SJCRH30 (cell line): ENCODE results near the gene TTC39B. TPM values are rescaled to one million over a fixed set of nuclear protein-coding genes. Genes with fewer than 3 reads are reported as not detected.
"Not testable (repeated sequence)": the region's sequence is repeated elsewhere in the genome, so short reads cannot be mapped to it uniquely, and the experiment has no call there.

Experiments used
- DNase-seq, 2 experiments: peaks; one replicate each; pipeline ENCODE4 v3.0.0-alpha.2; 2015 to 2020
- H3K27ac ChIP-seq: fragments of 250-450 bp; sonication (Bioruptor Pico); 2 replicates; pipeline ENCODE4 v1.5.1; 2020; ENCODE audit warnings: mild to moderate bottlenecking, moderate library complexity
- H3K27me3 ChIP-seq: fragments of 250-450 bp; sonication (Bioruptor Pico); 2 replicates; pipeline ENCODE4 v1.5.1; 2020; ENCODE audit warnings: mild to moderate bottlenecking, moderate library complexity
- H3K36me3 ChIP-seq: fragments of 250-450 bp; sonication (Bioruptor Pico); 2 replicates; pipeline ENCODE4 v1.5.1; 2020; ENCODE audit warnings: mild to moderate bottlenecking, moderate library complexity
- H3K4me1 ChIP-seq: fragments of 250-450 bp; sonication (Bioruptor Pico); 2 replicates; pipeline ENCODE4 v1.5.1; 2020; ENCODE audit warnings: mild to moderate bottlenecking, moderate library complexity
- H3K4me3 ChIP-seq: fragments of 250-450 bp; sonication (Bioruptor Pico); 2 replicates; pipeline ENCODE4 v1.5.1; 2020; ENCODE audit warnings: mild to moderate bottlenecking, moderate library complexity
- H3K9me3 ChIP-seq: fragments of 250-450 bp; sonication (Bioruptor Pico); replicated peaks from 2 replicates; pipeline ENCODE4 v1.5.1; 2020; ENCODE audit warnings: mild to moderate bottlenecking, moderate library complexity
- total RNA-seq: library from RNA; depleted of rRNA; stranded (reverse); fragments of >200 nt; shearing (Covaris generic); gene quantifications from 2 replicates; pipeline ENCODE4 v1.2.3, GENCODE V29; 2014; rRNA removed

TTC39B gene
- 2.2 and 2.4 TPM in 2 replicates for total RNA-seq

- no peaks in the 10 kb centered on the region for H3K36me3 ChIP-seq
- H3K27me3 ChIP-seq = no peaks in the 10 kb centered on the region
- H3K4me1 ChIP-seq = no peaks in the 10 kb centered on the region
- H3K9me3 ChIP-seq = no peaks in the 10 kb centered on the region
- DNase-seq = peak; percentile 88 to 89
- peak within 1 kb of the TSS; percentile 30; the same call in 1 of the 2 replicates for H3K27ac ChIP-seq
- peak within 1 kb of the TSS; percentile 79 for H3K4me3 ChIP-seq
Observed at GRCh38 chr9:15306757-15307522, at the start of gene TTC39B. TTC39B (minus strand) TSS chr9:15307216; CDS start chr9:15307125, 91 bp downstream.

GRCh38 chr9:15355669-15356068 is 48.7 kb upstream of the TTC39B start:
- Histone ChIP-seq H3K4me3 (no peak overlapping the region), H3K27ac (no peak overlapping the region), H3K36me3 (no peaks in the 10 kb centered on the region), H3K9me3 (no peaks in the 10 kb centered on the region), H3K4me1 (no peaks in the 10 kb centered on the region), H3K27me3 (no peaks in the 10 kb centered on the region)
- no peak for DNase-seq

- DNase-seq = no peak
- Histone ChIP-seq H3K36me3 (no peaks in the 10 kb centered on the region), H3K4me3 (no peak overlapping the region), H3K27ac (no peak overlapping the region), H3K9me3 (no peaks in the 10 kb centered on the region), H3K27me3 (no peaks in the 10 kb centered on the region), H3K4me1 (no peaks in the 10 kb centered on the region)
Observed at GRCh38 chr9:15354713-15355112, 47.7 kb upstream of the TTC39B start.

GRCh38 chr9:15353892-15354291 is 46.9 kb upstream of the TTC39B start:
- no peaks in the 10 kb centered on the region for H3K36me3 ChIP-seq
- DNase-seq = no peak
- H3K27me3 ChIP-seq = no peaks in the 10 kb centered on the region
- no peak overlapping the region for H3K27ac ChIP-seq
- H3K9me3 ChIP-seq = no peaks in the 10 kb centered on the region
- H3K4me3 ChIP-seq = no peak overlapping the region
- H3K4me1 ChIP-seq = no peaks in the 10 kb centered on the region

- no peak overlapping the region for H3K27ac ChIP-seq
- no peak overlapping the region for H3K4me3 ChIP-seq
- H3K36me3 ChIP-seq = no peaks in the 10 kb centered on the region
- no peak for DNase-seq
- H3K9me3 ChIP-seq = no peaks in the 10 kb centered on the region
- no peaks in the 10 kb centered on the region for H3K27me3 ChIP-seq
- H3K4me1 ChIP-seq = no peaks in the 10 kb centered on the region
Observed at GRCh38 chr9:15352306-15352705, 45.3 kb upstream of the TTC39B start.

- DNase-seq = peak in 1 of 2 experiments; percentile 11
- no peaks in the 10 kb centered on the region for H3K27me3 ChIP-seq
- H3K4me3 ChIP-seq = no peak overlapping the region
- H3K4me1 ChIP-seq = no peaks in the 10 kb centered on the region
- no peaks in the 10 kb centered on the region for H3K9me3 ChIP-seq
- no peak overlapping the region for H3K27ac ChIP-seq
- no peaks in the 10 kb centered on the region for H3K36me3 ChIP-seq
Observed at GRCh38 chr9:15349892-15350761, 43.1 kb upstream of the TTC39B start.

- Histone ChIP-seq H3K9me3 (no peaks in the 10 kb centered on the region), H3K27ac (no peak overlapping the region), H3K27me3 (no peaks in the 10 kb centered on the region), H3K4me1 (no peaks in the 10 kb centered on the region), H3K4me3 (no peak overlapping the region), H3K36me3 (no peaks in the 10 kb centered on the region)
- DNase-seq = no peak
Observed at GRCh38 chr9:15346837-15347236, 39.8 kb upstream of the TTC39B start.

GRCh38 chr9:15344191-15344590 is 37.2 kb upstream of the TTC39B start:
- Histone ChIP-seq H3K4me3 (no peak overlapping the region), H3K36me3 (no peaks in the 10 kb centered on the region), H3K27me3 (no peaks in the 10 kb centered on the region), H3K9me3 (no peaks in the 10 kb centered on the region), H3K4me1 (no peaks in the 10 kb centered on the region), H3K27ac (no peak overlapping the region)
- DNase-seq = no peak

- Histone ChIP-seq H3K36me3 (no peaks in the 10 kb centered on the region), H3K4me3 (no peak overlapping the region), H3K27me3 (no peaks in the 10 kb centered on the region), H3K27ac (no peak overlapping the region), H3K9me3 (no peaks in the 10 kb centered on the region), H3K4me1 (no peaks in the 10 kb centered on the region)
- no peak for DNase-seq
Observed at GRCh38 chr9:15333376-15333881, 26.4 kb upstream of the TTC39B start.

GRCh38 chr9:15332939-15333338 is 25.9 kb upstream of the TTC39B start:
- Histone ChIP-seq H3K27ac (no peak overlapping the region), H3K9me3 (no peaks in the 10 kb centered on the region), H3K4me3 (no peak overlapping the region), H3K4me1 (no peaks in the 10 kb centered on the region), H3K27me3 (no peaks in the 10 kb centered on the region), H3K36me3 (no peaks in the 10 kb centered on the region)
- DNase-seq = no peak

GRCh38 chr9:15329539-15330109 is 22.6 kb upstream of the TTC39B start:
- no peaks in the 10 kb centered on the region for H3K4me1 ChIP-seq
- no peak overlapping the region for H3K4me3 ChIP-seq
- no peaks in the 10 kb centered on the region for H3K27me3 ChIP-seq
- no peaks in the 10 kb centered on the region for H3K9me3 ChIP-seq
- no peak overlapping the region for H3K27ac ChIP-seq
- no peak for DNase-seq
- no peaks in the 10 kb centered on the region for H3K36me3 ChIP-seq

- DNase-seq = no peak
- Histone ChIP-seq H3K4me3 (no peak overlapping the region), H3K9me3 (no peaks in the 10 kb centered on the region), H3K36me3 (no peaks in the 10 kb centered on the region), H3K27me3 (no peaks in the 10 kb centered on the region), H3K4me1 (no peaks in the 10 kb centered on the region), H3K27ac (no peak overlapping the region)
Observed at GRCh38 chr9:15328946-15329345, 21.9 kb upstream of the TTC39B start.

GRCh38 chr9:15322695-15323094 is 15.7 kb upstream of the TTC39B start:
- not testable (repeated sequence) for H3K27ac ChIP-seq, H3K27me3 ChIP-seq, H3K4me3 ChIP-seq, H3K9me3 ChIP-seq, DNase-seq, H3K36me3 ChIP-seq, H3K4me1 ChIP-seq

- H3K4me3 ChIP-seq, H3K36me3 ChIP-seq: not testable (repeated sequence)
Observed at GRCh38 chr9:15319661-15320060, 12.6 kb upstream of the TTC39B start.

GRCh38 chr9:15317836-15318235 is 10.8 kb upstream of the TTC39B start:
- H3K9me3 ChIP-seq = no peaks in the 10 kb centered on the region
- H3K27me3 ChIP-seq = no peaks in the 10 kb centered on the region
- DNase-seq = no peak
- H3K27ac ChIP-seq = no peak overlapping the region
- H3K4me1 ChIP-seq = no peaks in the 10 kb centered on the region
- H3K36me3 ChIP-seq = no peaks in the 10 kb centered on the region
- H3K4me3 ChIP-seq = no peak overlapping the region

More at GRCh38 chr9:15319661-15320060, 12.6 kb upstream of the TTC39B start:
- not testable (repeated sequence) for H3K27ac ChIP-seq, H3K9me3 ChIP-seq, H3K27me3 ChIP-seq, H3K4me1 ChIP-seq, DNase-seq
